Esophagus muscularis mucosa (tissue), 3 donors: ENCODE measurements around the gene AHCYL2.

Experiments
- POLR2AphosphoS5 ChIP-seq, 2 donors: sonication (generic); formaldehyde crosslinking; IDR thresholded peaks; one replicate each; pipeline ENCODE4 v1.6.1; 2017; ENCODE audit warnings: antibody characterized with exemption in 2 of 2
- TF ChIP-seq, protein P1 (sequence below), 3 experiments: fragments of 200-600 bp in 2 of 3; fragments of 450-650 bp in 1 of 3; sonication (generic) in 2 of 3; IDR thresholded peaks; one replicate each; pipeline ENCODE4 v1.5.1; 2017 to 2019; ENCODE audit warnings: antibody characterized with exemption in 3 of 3, mild to moderate bottlenecking in 2 of 3, moderate library complexity in 1 of 3

DNA sequence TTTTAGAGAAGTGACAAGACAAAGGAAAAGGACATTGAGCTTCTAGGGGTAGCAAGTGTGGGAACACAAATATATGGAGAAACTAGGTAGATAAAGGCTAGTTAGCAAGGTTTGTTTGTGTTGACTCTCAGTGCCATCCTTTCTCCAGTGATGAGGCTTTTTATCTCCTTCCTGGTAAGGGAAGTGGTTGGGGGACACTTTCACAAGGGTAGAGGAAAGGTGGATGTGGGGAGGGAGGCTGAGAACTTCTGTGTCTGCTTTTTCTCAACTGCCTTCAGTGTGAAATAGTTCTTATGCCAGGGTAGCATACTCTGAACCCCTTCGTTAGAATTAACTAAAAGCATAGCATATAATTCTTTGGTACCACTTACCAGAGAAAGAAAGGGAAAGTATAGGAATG, 116.4 kb downstream of the AHCYL2 start:
- TF ChIP-seq, protein P1, sequence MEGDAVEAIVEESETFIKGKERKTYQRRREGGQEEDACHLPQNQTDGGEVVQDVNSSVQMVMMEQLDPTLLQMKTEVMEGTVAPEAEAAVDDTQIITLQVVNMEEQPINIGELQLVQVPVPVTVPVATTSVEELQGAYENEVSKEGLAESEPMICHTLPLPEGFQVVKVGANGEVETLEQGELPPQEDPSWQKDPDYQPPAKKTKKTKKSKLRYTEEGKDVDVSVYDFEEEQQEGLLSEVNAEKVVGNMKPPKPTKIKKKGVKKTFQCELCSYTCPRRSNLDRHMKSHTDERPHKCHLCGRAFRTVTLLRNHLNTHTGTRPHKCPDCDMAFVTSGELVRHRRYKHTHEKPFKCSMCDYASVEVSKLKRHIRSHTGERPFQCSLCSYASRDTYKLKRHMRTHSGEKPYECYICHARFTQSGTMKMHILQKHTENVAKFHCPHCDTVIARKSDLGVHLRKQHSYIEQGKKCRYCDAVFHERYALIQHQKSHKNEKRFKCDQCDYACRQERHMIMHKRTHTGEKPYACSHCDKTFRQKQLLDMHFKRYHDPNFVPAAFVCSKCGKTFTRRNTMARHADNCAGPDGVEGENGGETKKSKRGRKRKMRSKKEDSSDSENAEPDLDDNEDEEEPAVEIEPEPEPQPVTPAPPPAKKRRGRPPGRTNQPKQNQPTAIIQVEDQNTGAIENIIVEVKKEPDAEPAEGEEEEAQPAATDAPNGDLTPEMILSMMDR (IDR thresholded peaks at IDR 0.05), result no peak
- no peak for TF ChIP-seq POLR2AphosphoS5 (IDR thresholded peaks at IDR 0.05)
